ENCODE measurements around the gene PI4KA.
"Not testable (repeated sequence)": the region's sequence is repeated elsewhere in the genome, so short reads cannot be mapped to it uniquely, and the experiment has no call there.

Gene PI4KA

DNA sequence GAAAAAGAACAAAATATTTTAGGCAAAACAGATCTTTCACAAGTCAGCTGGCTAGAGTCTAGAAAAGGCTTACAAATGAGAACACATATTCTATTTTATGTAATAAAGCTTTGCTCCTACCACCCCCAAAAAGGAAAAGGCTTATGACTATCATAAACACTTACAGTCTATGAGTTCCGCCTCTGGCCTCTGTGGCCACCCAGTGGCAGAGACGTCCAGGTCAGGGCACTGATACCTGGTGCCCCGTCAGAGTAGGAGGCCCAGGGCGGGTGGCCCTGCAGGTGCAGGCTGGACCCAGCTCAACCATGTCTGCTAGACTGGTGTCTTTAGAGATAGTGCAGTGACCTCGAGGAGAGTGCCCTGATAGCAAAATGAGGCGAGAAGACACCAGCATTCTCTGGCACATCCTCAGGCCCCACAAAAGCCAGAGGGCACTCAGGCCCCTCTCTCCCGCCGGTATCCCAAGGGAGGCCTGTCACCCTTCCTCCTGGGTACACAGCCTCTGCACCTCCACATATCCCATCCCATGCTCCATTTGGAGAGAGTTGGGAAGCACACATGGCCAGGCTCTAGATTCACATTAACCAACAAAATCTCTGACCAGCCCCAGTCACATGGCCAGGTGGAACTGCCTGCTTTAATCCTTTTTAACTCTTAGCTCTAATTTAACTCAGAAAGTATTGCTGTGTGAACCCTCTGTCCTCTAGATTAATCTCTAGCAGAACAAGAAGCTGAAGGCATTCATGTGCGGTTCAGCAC lies 112.0 kb downstream of the PI4KA start:
- no peak for DNase-seq

- no peak for DNase-seq
These were observed 113.5 kb downstream of the PI4KA start for GRCh38 chr22:20745119-20745518.

GRCh38 chr22:20744456-20744855 lies 114.2 kb downstream of the PI4KA start:
- no peak for DNase-seq

- no peak for DNase-seq
These were observed 115.8 kb downstream of the PI4KA start for GRCh38 chr22:20742764-20743163.

DNA sequence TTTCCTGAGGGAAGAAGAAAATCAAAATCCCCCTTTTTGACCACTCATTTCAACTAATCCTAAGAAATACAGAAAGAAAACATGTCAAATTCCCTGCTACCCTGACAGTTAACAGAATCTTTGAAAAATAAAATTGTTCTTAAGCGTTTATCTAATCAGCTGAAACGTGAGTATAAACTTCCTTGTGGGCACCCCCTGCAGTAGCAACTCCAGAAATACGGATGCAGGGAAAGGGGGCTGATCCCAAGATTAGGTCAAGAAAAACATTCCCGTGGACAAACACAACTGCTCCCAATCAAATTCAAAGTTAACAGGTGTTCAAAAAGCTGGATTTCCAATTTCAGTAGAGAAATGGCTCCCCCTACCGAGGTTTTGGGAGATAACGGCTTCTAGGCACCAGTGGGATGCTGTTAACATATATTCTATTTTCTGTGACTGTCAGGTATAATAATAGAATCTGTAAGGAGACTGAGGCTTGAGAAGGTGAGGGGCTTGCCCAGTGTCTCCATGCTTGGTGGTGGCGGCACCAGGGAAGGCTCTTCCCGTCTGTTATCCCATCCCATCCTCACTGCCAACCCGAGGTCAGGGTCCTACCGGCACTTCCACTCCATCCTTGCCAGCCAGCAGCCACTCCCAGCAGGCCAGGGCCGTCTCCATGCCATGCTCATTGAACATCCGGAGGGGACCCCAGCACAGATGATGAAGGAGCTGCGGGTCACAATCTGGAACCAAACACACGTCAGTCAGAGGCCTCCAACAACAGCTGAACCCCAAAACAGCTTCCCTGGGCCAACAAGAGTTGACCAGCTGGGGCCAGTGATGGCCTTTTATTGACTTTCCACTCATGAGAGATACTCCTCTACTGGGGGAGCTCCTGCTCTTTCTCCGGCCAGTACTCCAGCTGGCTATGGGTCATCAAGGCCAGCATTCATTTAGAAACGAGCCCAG lies 116.7 kb downstream of the PI4KA start:
- peak; percentile 6 for DNase-seq

DNA sequence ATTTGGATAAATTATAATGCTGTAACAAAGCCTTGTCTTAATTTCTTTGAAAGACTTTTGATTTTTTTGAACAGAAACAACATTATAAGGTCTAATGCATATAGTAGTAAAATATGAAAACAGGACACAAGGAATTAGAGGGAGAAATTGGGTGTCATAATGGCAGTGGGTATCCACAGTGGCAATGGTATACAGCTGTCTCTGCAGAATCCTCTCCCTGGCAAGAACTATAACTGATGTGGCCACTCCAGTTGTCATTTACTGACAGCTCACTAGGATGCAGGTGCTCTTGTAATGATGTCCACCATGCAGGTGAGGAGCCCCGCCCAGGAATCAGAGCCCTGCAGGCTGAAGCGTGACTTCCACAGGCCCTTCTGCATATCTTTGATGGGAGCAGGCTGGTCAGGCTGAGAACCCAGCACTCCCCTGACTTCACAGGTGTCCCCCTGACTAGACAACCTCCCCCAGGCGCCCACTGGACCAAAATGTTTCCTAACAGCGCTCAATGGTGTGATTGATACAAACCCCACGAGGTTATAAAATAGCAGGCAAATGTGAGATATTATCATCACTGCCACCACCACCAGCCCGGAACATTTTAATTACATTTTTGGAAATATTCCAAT lies 117.5 kb downstream of the PI4KA start:
- DNase-seq = no peak

DNA sequence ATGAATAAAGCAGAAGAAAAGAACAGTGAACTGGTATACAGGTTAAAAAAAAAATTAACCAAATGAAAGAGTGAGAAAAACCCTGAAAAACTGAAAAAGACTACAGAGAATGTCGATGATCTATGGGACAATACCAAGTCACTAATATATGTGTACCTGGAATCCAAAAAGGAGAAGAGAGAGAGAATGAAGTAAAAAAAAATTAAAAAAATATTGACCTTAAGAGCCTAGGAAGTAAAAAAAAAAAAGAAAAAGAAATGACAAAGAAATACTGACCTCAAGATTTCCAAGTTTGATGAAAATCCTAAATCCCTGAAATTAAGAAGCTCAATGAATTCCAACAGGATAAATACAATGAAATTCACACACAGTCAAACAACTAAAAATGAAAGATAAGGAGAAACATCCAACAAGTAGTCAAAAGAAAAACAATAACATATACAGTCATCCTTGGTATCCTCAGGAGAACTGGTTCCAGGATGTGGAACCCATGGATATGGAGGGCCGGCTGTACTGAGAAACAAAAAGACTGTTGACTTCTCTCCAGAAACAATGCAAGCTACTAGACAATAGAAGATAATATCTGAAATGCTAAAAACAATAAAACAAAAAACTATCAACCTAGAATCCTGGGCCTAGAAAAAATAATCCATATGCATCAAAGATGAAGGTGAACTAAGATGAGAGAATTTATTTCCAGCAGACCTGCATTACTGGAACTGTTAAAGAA lies 118.2 kb downstream of the PI4KA start:
- DNase-seq = no peak

GRCh38 chr22:20738394-20739089 lies 120.1 kb downstream of the PI4KA start:
- no peak for DNase-seq

DNA sequence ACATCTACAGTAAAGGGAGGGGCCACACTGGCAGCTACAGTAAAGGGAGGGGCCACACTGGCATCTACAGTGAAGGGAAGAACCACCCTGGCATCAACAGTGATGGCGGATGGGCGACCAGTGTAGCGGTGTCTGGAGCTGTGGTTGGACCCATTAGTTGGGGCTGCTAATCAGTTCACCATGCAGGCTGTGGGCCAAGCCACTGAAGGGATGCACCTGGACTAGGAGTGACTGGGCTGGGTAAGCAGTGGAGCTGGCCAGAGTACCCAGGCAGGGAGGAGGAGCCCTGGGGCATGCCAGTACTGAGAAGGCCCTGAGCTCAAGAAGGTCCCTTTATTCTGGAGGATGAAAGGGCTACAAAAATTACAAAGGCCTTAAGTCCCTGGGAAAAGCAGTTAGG lies 121.7 kb downstream of the PI4KA start:
- not testable (repeated sequence) for DNase-seq

- DNase-seq = not testable (repeated sequence)
These were observed 123.1 kb downstream of the PI4KA start for GRCh38 chr22:20735356-20736162.

DNA sequence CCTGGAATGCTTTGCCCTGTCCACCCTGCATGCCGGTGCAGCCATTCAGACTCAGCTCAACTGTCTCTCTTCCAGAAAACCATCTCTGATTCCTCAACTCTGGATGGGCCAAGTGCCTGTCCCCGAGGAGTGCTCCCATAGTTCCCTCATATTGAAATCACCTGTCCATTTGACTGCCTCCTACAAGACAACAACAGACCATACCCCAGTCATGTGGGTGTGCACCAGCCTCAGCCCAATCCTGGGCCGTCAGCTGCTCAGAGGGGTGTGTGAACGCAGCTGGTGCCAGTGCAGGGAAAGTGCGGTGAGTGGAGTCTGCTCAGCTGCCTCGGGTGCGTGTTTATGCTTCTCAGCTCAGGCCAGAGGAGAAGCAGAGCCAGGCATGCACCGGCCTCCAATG lies 126.2 kb downstream of the PI4KA start:
- DNase-seq = not testable (repeated sequence)

DNA sequence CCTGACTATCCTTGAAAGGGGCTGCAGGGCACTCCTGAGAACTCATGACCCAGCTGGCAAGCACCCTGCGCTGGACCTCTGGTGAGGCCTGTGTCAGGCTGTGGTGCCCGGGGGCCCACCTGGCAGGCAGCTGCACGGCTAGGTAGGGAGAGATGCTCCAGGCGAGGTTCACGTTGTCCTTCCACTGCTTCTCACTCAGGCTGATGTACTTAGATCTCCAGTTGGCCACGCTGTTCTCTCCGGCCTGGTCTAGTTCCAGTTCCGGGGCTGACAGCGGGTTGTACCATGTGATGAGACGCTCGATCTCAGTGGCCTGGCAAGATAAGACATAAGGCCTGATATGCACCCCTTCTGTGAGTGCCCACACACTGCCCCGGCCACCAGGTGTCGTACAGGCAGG lies 129.4 kb downstream of the PI4KA start:
- DNase-seq = no peak

GRCh38 chr22:20728523-20729190 lies 130.0 kb downstream of the PI4KA start:
- DNase-seq = no peak

DNA sequence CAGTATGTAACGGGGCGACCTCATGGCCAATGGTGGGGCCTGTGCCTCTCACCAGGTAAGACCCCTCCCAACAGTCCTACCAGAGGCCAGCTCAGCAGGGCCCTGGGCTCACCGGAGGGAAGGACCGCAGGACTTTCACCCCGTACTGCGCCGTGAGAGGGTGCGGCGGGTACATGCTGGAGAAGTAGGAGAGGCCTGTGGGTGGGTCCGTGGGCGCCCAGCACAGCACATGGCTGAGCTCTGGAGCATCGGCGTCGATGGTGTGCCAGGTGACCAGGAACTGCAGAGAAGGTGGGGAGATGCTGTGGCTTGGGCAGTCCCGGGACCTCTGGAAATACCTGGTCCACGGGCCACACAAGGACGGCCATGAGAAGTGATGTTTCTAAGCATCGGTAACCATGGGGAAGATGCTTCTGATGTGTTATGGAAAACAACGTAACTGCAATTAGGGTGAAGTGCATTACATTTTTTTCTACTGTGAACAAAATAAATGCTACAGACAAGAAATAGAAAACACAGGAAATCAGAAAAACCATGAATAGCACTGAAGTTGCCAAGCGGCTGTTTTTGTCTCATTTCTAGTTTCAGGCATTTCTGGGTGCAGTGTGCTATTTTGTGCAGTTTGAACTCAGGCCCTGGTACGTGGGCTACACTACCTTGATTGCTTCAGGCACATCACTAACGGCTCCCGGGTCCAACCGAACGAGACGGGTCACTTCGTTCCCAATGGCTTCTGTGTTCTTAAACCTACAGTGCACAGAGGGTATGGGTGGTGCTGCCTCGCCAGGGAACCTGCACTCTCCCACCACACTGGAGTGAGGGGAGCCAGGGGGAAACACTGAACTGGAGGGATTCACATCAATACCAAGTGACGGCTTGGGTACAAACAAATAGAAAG lies 131.2 kb downstream of the PI4KA start:
- no peak for DNase-seq

DNA sequence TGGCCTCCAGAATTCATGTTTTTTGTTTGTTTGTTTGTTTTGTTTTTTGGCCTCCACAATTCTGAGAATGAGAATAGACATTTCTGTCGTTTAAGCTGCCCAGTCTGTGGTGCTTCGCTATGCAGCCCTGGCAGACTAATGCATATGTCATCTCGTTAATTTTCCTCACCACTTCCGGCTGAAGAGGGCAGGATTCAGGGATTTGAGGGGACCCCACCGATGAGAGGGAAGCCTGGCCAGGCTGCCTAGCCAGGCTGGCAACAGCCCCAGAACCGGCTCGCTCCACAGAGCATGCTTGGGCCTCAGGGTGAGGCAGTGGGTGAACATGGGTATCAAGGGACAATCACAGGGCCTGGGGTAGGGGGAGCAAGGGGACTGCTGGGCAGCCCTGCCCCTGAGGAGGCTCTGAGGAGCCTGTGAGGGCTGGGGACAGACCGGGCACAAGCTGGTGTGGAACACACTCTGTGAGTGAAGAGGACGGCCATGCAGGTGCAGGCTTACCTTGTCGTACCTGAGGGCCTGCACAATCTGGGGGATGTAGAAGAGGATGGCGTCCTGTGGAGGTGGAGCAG lies 132.5 kb downstream of the PI4KA start:
- no peak for DNase-seq

DNA sequence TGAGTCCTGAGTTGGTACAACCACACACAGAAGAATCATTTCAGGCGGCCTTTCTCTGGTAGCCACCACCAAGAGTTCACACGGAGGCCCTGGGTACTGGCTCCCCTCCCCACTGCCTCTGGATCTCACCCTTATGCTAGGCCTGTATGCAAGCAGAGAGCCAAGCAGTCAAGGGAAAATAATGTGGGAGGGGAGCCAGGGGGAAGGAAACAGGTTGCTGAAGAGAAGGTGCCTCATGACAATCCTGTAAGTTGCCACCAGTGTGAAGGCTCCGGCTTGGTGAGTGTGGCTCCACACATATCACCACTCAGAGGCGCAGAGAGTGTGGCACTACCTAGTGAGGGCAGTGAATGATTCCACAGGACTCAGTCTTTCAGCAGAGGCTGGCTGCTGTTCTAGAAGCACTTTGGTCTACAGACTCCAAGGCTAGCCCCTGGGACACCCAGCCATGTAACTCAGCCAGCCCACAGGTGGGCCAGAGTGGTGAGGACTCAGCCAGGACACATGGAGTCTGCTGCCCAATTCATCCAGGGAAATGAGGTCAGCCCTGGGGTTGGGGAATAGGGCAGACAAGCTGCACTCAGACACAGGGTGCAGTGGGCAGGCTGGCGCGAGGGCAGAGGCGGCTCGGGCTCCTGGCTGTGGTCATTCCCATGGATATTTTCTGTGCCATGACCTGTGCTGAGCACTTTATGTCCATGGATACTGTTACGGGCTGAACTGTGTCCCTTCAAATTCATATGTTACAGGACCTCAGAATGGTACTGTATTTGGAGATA lies 133.7 kb downstream of the PI4KA start:
- DNase-seq = no peak

DNA sequence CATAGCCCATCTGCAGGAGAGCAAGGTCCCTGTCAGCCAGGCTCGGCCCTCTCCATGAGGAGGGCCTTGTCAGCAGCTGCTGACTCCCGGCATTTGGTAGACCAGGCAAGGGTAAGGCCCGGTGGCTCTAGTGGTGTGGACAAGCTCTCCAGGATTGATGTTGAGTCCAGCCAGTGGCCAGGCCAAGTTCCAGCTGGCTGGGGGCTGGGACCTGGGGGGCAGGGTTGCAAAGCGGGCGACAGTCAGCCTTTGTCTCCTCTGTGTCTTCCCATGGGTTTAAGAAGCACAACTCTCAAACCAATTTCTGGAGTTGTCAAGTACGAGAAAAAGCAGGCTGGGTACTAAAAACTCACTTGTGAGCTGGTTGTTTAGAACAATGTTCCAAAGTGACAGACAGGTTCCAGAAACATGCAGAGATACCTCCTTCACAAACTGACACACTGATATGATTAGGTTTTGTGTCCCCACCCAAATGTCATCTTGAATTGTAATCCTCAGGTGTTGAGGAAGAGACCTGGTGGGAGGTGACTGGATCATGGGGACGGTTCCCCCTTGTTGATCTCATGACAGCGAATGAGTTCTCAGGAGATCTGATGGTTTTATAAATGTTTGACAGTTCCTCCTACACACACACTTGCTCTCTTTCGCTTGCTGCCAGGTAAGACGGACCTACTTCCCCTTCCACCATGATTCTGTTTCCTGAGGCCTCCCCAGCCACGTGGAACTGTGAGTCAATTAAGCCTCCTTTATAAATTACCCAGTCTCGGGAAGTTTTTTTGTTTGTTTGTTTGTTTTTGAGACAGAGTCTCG lies 137.0 kb downstream of the PI4KA start:
- DNase-seq = no peak

Data from NCI-H345 (cell line).